Measurements from ENCODE around the gene DUSP9. TPM values are rescaled to one million over a fixed set of nuclear protein-coding genes. Genes with fewer than 3 reads are reported as not detected.
A peak's percentile ranks its signal among the peaks of the same experiment; 100 is the strongest.

DUSP9 gene
- total and polyA plus RNA-seq, 7 donors: not detected

GRCh38 chrX:153687121-153688039 is 40.4 kb downstream of the DUSP9 start, which contains the start of gene SLC6A8:
SLC6A8 (plus strand) TSS chrX:153687926; CDS start chrX:153688575, 649 bp downstream.
- 3 to 30% methylated on average over 33 to 51 of the region's 66 CpGs; no CpG with 5 or more reads in 1 of the 3 donors for WGBS, 3 donors
- intact Hi-C loops (cut with DNase I): loop anchor here in 1 of 2 donors (2.0 kb wide), 1 partner anchor 21 kb away; no protein-coding TSS in a partner anchor
- Histone ChIP-seq H3K4me1 (no peaks in the 10 kb centered on the region), H3K27me3 (ENCODE audit: insufficient read depth in 3 of 3, low read length in 2 of 3) (peaks cover 0 to 7% (median 0%) of the 10 kb centered on the region in 3 donors), H3K36me3 (ENCODE audit: insufficient read depth in 1 of 2, low read depth in 1 of 2) (no peaks in the 10 kb centered on the region), H3K27ac (peak within 1 kb of the TSS; percentile 85), H3K9me3 (no peaks in the 10 kb centered on the region), H3K4me3 (peak within 1 kb of the TSS; percentile 68)
- ATAC-seq (peak; percentile 61 to 68 (median 62)), DNase-seq (peak; percentile 76 to 88)
- TF ChIP-seq CTCF (IDR thresholded peaks at IDR 0.05): peak; percentile 44

GRCh38 chrX:153688071-153688470 is 41.1 kb downstream of the DUSP9 start:
- WGBS, 3 donors: 1 to 10% methylated on average over 14 to 40 of the region's 69 CpGs; no CpG with 5 or more reads in 1 of the 3 donors
- peak in 1 of 2 donors; percentile 11 for DNase-seq
- Histone ChIP-seq H3K27me3 (ENCODE audit: insufficient read depth in 3 of 3, low read length in 2 of 3) (peaks cover 0 to 7% (median 0%) of the 10 kb centered on the region in 3 donors), H3K9me3 (no peaks in the 10 kb centered on the region), H3K27ac (no peak overlapping the region), H3K36me3 (ENCODE audit: insufficient read depth in 1 of 2, low read depth in 1 of 2) (peaks cover 0 to 3% of the 10 kb centered on the region in 2 donors), H3K4me1 (no peaks in the 10 kb centered on the region), H3K4me3 (no peak overlapping the region)
- intact Hi-C loops (cut with DNase I): no loop called here
- TF ChIP-seq CTCF (IDR thresholded peaks at IDR 0.05): no peak
- no peak for ATAC-seq

GRCh38 chrX:153688506-153688905 is 41.5 kb downstream of the DUSP9 start:
- ATAC-seq (no peak), DNase-seq (no peak)
- peak overlapping the region; percentile 68 for H3K4me3 ChIP-seq
- WGBS, 3 donors: 0 to 27% (median 2%) methylated on average over 19 to 56 of the region's 57 CpGs
- peaks cover 0 to 3% of the 10 kb centered on the region in 2 donors for H3K36me3 ChIP-seq (ENCODE audit: insufficient read depth in 1 of 2, low read depth in 1 of 2)
- H3K9me3 ChIP-seq: no peaks in the 10 kb centered on the region
- H3K4me1 ChIP-seq: no peaks in the 10 kb centered on the region
- H3K27ac ChIP-seq: peak overlapping the region; percentile 85
- intact Hi-C loops (cut with DNase I): no loop called here
- peaks cover 0 to 7% (median 0%) of the 10 kb centered on the region in 3 donors for H3K27me3 ChIP-seq (ENCODE audit: insufficient read depth in 3 of 3, low read length in 2 of 3)
- TF ChIP-seq CTCF (IDR thresholded peaks at IDR 0.05): no peak

GRCh38 chrX:153688911-153689590 is 42.0 kb downstream of the DUSP9 start:
- WGBS, 3 donors: 4 to 36% (median 19%) methylated on average over 4 to 53 of the region's 53 CpGs
- DNase-seq (peak; percentile 64 to 82), ATAC-seq (peak; percentile 59 to 77 (median 68))
- peaks cover 0 to 3% of the 10 kb centered on the region in 2 donors for H3K36me3 ChIP-seq (ENCODE audit: insufficient read depth in 1 of 2, low read depth in 1 of 2)
- intact Hi-C loops (cut with DNase I): no loop called here
- peaks cover 0 to 7% (median 0%) of the 10 kb centered on the region in 3 donors for H3K27me3 ChIP-seq (ENCODE audit: insufficient read depth in 3 of 3, low read length in 2 of 3)
- peak overlapping the region; percentile 85 for H3K27ac ChIP-seq
- no peak for TF ChIP-seq CTCF (IDR thresholded peaks at IDR 0.05)
- peak overlapping the region; percentile 68 for H3K4me3 ChIP-seq
- no peaks in the 10 kb centered on the region for H3K9me3 ChIP-seq
- H3K4me1 ChIP-seq: no peaks in the 10 kb centered on the region

Data from psoas muscle (tissue), 8 donors.